Endothelial cell of hepatic sinusoid (primary cell): ENCODE results near the gene GPATCH3.
"Not testable (repeated sequence)": the region's sequence is repeated elsewhere in the genome, so short reads cannot be mapped to it uniquely, and the experiment has no call there.

Experiments used
- in situ Hi-C: cut with HindIII; loops from 2 replicates; pipeline ENCODE4 v1.10.0; 2017; ENCODE audit warnings: low sequenced_read_pairs

Gene GPATCH3, protein sequence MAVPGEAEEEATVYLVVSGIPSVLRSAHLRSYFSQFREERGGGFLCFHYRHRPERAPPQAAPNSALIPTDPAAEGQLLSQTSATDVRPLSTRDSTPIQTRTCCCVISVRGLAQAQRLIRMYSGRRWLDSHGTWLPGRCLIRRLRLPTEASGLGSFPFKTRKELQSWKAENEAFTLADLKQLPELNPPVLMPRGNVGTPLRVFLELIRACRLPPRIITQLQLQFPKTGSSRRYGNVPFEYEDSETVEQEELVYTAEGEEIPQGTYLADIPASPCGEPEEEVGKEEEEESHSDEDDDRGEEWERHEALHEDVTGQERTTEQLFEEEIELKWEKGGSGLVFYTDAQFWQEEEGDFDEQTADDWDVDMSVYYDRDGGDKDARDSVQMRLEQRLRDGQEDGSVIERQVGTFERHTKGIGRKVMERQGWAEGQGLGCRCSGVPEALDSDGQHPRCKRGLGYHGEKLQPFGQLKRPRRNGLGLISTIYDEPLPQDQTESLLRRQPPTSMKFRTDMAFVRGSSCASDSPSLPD

DNA sequence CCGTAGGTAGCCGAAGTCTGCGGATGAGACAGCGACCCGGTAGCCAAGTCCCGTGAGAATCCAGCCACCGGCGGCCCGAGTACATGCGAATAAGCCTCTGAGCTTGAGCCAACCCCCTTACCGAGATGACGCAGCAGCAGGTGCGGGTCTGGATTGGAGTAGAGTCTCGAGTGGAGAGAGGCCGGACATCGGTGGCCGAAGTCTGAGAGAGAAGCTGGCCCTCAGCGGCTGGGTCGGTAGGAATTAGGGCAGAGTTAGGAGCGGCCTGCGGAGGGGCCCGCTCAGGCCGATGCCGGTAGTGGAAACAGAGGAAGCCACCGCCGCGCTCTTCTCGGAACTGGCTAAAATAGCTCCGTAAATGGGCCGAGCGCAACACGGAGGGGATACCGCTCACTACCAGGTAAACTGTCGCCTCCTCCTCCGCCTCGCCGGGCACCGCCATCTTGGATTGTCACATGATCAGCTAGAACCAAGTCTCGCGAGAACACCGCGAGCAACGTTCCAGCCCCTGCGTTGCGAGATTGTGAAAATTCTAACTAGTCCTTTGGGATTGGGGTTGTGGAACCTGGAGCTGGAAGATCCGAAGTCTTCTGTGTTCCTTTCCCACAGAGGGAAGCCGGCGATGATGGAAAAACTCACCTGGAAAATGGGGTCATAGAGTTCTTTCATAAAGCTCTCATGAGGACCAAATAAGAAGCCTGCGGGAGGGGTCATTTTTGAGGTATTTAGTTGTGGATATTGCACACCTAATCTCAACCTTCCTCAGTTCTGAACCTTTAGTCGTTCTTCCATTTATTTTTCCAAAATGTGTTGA is at the start of gene GPATCH3:
GPATCH3 (minus strand) TSS at position 467 of the 814 bp plus-strand sequence; CDS start at position 442, 25 bp downstream.
- in situ Hi-C loops: no loop called here

DNA sequence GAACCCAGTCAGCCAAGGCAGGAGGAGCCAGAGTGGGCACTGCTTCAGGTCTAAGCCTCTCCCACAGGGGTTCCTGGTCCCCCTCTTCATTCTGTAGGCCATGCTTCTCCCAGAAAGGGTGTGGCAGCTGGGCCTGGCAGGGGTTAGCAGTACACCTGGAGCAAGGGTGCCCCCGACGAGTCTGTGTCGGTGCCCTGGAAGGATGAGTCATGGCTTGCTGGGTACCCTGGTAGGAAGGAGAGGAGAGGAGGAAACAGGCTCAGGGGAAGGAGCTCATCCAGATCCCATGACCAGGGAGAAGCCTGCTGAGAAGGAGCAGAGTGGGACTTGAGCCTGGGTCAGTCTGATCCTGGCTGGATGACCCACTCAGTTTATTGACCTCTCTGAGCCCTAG is 49.7 kb upstream of the GPATCH3 start:
- in situ Hi-C loops: loop anchor here (25.0 kb wide), 1 partner anchor 287 kb away; the partner anchor contains the start of gene WDTC1

DNA sequence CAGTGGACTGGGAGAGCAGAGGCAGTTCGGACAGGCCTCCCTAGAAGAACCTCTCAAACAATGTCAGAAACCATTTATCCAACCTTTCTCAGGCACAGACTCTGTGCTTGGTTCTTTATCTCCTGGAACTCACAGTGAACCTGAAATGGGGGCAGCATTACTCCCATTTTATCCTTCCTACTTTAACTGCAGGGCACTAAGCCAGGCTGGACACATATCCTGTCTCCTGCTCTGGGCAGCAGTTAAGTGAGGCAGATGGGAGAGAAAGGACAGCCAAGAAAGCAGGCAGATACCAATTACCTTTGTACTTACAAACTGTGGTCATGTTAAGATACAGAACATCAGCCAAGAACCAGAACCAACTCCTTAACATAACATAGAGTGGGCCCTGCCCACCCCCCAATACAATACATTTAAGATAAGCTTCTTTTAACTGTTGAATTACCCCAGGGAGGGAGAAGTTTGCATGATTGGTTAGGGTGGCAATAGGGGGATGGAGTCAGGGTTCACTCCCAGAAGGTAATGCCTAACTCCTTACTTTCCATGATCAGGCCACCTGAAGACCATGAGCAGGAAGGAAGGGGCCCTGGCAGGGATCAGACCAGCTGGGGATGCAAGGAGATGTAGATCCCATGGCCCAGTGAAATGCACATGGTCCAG is 49.1 kb upstream of the GPATCH3 start:
- in situ Hi-C loops: no loop called here

DNA sequence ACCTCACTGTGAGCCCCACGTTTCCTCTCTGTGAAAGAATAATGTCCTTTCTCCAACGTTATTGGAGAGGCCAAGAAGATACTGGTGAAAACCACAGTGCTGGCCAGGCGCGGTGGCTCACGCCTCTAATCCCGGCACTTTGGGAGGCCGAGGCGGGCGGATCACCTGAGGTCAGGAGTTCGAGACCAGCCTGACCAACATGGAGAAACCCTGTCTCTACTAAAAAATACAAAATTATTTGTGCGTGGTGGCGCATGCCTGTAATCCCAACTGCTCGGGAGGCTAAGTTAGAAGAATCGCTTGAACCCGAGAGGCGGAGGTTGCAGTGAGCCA is 48.4 kb upstream of the GPATCH3 start:
- in situ Hi-C loops: not testable (repeated sequence)

DNA sequence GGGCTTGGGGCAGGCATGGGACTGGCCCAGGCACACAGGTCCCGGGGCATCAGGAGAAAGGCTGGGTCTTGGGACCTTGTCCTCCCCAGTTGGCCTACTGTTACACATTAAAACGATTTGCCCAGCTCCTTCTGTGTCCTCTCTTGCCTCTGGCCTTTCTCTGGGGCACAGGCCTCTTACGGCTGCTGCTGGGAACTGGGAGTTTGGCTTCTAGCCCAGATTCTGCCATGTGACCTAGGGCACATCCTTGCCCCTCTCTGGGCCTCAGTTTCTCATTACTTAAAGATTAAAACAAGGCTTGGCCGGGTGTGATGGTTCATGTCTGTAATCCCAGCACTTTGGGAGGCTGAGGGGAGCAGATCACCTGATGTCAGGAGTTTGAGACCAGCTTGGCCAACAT is 46.0 kb upstream of the GPATCH3 start:
- in situ Hi-C loops: no loop called here

DNA sequence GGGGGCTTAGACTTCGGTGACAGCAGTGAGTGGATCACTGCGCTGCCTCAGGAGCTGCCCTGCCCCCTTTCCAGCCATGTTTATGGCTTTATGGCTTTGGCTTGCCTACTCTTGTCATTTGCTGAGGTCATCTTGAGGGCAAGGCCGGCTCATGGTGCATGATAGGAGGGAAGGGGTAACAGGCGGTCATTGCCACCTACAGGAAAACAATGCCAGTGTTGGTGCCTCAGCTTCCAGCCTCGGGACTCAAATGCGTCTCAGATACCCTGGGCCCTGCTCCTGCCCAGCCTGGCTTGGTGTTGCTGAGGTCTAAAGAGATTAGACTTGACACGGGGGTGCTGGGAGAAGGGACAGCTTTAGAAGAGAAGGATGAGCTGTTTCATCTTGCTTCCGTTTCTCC is 45.5 kb upstream of the GPATCH3 start:
- in situ Hi-C loops: no loop called here

DNA sequence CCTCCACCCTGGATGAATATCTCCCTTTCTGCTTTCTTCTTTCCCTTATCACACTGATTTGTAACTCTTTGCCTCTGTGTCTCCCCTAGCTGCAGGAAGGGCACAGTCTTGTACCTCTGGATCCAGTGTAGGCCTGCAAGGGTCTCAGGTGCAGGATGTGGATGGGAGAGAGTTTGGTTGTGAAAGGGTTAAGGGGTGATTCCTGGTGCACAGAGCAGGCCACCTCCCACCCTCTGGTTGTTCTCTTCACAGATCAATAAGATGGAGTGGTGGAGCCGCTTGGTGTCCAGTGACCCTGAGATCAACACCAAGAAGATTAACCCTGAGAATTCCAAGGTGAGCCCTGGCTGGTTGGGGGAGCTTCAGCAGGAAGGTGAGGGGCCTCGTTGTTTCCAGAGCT is 44.9 kb upstream of the GPATCH3 start:
- in situ Hi-C loops: no loop called here

DNA sequence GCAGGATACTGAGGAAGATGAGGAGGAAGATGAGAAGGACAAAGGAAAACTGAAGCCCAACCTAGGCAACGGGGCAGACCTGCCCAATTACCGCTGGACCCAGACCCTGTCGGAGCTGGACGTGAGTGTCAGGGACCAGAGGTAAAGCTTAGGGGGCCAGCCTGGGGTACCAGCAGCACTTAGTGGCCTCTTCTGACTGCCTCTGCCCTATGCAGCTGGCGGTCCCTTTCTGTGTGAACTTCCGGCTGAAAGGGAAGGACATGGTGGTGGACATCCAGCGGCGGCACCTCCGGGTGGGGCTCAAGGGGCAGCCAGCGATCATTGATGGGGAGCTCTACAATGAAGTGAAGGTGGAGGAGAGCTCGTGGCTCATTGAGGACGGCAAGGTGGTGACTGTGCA is 42.4 kb upstream of the GPATCH3 start:
- in situ Hi-C loops: no loop called here

DNA sequence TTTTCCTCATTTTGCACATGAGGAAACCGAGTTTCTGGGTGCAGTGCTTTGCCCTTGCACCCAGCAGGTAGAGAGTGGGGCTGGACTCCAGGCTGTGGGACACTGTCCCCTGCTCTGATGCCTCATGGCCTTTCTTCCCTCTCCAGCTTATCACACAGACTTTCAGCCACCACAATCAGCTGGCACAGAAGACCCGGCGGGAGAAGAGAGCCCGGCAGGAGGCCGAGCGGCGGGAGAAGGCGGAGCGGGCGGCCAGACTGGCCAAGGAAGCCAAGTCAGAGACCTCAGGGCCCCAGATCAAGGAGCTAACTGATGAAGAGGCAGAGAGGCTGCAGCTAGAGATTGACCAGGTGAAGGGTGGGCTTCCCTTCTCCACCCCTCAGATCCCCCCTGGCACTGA is 41.0 kb upstream of the GPATCH3 start:
- in situ Hi-C loops: no loop called here

DNA sequence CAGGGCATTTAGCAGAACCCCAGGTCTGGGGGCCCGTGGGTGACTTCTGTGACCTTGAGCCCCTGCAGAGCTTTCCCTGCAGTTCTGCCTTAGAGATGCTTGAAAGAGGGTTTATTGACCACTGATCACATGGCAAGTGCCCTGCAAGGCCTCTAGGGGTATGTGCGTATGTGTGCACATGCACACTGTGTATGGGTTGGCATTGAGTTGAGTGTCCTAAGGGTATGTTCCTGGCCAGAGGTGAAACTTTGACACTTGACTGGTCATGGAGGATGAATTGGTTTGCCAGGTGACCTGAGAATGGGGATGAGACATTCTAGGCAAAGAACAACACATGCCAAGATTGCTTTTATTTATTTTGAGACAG is 38.4 kb upstream of the GPATCH3 start:
- in situ Hi-C loops: no loop called here

DNA sequence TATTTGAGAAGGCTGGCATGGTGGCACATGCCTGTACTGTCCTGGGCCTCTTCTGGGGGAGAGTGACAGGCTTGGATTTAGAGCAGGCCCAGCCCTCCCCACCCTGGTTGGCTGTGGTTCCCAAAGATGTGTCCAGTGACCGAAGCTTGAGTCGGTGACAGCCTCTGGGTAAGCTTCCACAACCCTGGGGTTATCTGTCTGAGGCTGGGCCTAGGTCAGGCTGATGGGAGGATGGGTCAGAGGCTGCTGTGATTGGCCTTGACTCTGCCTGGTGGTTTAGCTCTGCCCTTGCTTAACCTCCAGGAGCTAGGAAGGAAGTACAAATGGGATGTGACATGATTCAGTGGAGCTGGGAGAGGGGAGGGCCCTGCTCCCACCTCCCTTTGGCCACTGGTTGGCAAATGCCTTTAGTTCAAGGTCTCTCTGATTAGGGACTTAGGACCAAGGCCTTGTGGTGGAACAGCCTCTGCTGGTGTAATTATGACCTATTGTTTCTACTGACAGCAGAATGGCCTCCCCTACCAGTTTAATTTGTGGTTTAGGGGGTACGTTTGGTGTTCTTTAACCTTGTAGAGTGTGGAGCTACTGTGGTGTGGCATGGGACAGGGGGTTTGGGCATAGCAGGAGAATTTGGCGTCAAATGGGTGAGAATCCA is 37.9 kb upstream of the GPATCH3 start:
- in situ Hi-C loops: no loop called here

DNA sequence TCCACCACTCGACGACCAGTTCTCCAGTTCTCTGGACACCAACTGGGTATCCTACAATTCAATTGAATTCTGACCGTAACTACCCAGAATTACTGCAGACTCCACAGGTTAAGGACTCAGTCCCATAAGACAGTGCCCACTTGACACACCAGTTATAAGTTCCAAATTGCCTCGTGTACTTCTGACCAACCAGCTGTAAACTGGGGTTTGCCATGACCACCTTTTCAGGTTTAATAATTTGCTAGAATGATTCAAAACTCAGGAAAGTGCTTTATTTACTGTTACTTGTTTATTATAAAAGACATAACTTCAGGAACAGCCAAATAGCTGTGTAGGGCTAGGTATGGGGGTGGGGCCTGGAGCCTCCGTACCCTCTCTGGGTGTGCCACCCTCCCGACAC is 36.6 kb upstream of the GPATCH3 start:
- in situ Hi-C loops: no loop called here

DNA sequence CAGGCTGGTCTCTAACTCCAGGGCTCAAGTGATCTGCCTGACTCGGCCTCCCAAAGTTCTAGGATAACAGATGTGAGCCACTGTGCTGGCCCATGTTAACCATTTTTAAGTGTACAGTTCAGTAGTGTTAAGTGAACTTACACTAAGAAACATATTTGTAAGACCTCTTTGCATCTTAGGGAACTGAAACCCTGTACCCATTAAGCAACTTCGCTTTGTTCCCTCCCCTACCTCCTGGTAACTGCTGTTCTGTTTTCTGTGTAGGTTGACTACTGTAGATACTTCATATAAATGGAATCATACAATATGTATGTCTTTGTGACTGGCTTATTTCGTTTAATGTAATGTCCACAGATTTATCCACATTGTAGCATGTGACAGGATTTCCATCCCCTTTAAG is 32.3 kb upstream of the GPATCH3 start:
- in situ Hi-C loops: no loop called here

DNA sequence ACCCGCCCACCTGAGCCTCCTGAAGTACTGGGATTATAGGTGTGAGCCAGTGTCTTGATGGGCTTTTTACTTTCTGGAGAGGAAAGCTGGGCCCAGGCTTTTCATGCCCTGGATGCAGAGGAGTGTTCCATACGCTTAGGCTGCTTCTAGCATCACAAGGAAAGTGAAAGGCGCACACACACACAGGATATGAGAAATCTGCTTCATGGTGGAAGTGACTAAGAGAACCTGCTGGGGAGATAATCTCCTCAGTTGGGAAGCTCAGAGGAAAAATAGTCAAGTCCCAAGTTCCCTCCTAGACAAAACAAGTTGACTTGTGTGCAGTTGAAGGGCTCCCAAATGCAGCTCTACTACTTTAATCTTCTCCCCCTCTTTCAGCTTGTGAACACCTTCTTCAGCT is 23.4 kb upstream of the GPATCH3 start:
- in situ Hi-C loops: no loop called here

DNA sequence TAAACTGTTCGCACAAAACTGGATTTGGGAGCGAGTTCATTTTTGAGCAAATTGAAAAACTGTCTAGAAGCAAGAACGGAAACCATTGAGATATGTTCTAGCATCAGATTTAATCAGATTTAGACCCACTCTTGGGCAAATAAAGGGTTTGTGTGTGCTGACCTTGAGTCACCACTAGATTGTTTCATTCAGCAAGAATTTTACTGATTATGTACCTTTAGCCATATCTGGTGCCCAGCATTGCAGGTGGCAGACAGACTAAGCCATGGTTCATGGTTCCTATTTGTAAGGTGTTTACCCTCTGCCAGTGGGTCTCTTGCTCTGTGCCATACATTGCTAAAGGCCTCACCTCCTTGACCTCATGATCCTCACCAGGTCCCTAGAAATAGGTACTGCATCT is 22.6 kb upstream of the GPATCH3 start:
- in situ Hi-C loops: no loop called here

DNA sequence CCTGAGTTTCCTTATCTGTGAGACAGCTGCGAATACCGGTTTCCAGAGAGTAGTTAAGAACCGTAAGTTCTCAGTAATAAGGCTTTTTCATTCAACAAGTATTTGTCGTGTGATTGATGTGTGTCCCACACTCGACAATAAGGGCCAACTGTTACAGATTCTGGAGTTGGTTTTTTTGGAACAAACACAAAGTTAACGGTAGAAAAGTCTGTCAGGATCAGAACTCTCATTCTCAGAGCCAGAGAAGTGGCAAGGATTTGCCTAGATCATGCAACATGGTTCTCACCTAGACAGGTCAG is 22.1 kb upstream of the GPATCH3 start:
- in situ Hi-C loops: no loop called here

DNA sequence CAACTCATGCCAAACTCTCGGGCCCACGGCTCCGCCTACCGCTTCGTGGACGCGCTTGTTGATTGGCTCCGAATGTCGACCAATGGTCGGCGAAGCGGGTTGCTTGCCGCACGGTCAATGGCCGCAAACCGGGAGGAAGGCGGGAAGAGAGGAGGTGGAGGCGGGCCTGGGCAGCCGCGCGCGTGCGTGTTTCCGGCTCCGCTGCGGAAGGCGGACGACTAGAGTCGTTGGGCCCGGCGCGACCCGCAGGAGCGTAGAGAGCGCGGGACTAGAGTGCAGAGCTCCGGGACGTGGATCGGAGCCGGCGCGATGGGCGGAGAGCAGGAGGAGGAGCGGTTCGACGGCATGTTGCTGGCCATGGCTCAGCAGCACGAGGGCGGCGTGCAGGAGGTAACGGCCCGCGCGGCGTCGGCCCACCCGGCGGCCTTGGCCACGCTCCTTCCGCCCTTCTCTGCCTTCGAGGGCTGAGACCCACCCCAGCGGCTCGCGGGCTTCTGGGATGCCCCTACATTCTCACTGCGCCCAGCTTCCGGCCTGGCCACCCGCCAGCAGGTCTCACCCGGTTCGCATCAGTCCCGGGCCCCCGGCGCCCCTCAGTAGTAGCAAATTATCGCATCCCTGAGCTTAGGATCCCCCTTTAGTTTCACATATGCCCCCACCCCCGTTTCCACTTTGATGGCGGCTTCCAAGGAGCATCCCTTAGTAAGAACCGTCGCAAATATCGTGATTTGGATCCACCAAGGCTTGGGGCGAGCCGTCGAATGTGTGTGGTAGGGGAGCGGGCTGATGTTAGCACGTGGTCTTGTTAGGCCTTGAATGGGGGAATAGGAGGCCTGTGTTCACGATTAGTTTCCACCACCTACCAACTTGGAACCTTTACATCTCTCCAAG is 21.5 kb upstream of the GPATCH3 start, which contains the start of gene NUDC:
NUDC (plus strand) TSS at position 204 of the 891 bp plus-strand sequence; CDS start at position 310, 106 bp downstream.
- in situ Hi-C loops: no loop called here

DNA sequence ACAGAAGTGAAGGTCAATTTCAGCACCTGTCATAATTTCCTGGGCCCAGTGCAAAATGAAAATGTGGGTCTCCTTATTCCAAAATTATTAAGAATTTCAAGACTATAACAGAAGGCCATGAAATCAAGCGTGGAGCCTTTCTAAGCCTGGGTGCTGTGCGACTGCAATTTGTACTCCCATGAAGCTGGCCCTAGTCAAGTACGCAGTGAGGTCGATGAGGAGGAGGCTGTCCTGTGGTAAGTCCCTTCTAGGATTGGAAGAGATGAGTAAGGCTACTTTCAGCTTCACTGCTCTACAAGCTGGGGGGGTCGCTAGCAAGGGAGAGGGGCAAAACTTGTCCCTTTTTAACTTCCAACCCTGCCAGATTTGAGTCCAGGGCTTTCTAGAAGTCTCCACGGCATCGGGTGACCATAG is 20.9 kb upstream of the GPATCH3 start:
- in situ Hi-C loops: no loop called here

DNA sequence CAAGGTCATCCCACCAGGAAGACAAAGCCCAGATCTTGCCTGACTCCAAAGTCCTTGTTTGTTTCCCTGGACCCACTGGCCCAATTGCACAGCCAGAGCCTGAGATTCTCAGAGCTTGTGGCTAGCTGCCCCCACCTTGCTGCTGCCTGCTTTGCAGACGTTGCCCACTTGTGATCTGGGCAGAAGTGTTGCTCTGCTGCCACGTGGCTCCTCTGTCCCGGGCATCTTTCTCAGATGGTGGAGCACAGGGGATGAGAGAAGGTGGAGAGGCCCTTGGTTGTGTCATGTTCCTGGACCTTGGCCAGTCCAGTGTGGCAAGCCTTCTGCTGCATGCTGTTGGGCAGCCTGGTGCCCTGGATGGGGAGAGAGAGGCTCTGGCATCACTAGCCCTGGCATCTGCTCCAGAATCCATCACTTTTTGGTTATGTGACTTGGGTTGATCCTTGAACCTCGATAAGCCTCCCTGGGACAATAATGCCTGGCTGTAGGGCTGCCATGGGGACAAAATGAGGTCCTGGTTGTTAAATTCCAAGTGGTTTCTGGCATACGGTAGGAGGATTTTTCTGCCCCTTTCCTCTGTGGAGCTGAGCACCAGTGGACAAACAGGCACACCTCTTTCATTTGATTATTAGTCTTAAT is 15.1 kb upstream of the GPATCH3 start:
- in situ Hi-C loops: no loop called here
